AG10803 (cell line): ENCODE measurements around the gene PPP2R2D.

ENCODE experiments used
- DNase-seq: peaks from one replicate; pipeline ENCODE4 v3.0.0; 2010; ENCODE audit warnings: low read depth
- H3K4me3 ChIP-seq: 2 replicates; pipeline ENCODE4 v1.5.1; 2011; ENCODE audit warnings: mild to moderate bottlenecking, low read length, control low read depth
- CTCF ChIP-seq: conservative IDR thresholded peaks from 2 replicates; pipeline ENCODE4 v1.5.1; 2011; ENCODE audit warnings: mild to moderate bottlenecking, low read length, control low read depth, inconsistent platforms

PPP2R2D gene

GRCh38 chr10:132006966-132007365 lies 106.2 kb downstream of the PPP2R2D start:
- no peak overlapping the region for H3K4me3 ChIP-seq
- TF ChIP-seq CTCF = no peak
- no peak for DNase-seq

GRCh38 chr10:132007681-132008080 lies 106.9 kb downstream of the PPP2R2D start:
- no peak for TF ChIP-seq CTCF
- no peak for DNase-seq
- no peak overlapping the region for H3K4me3 ChIP-seq
